Lung (tissue), 12 donors: ENCODE results near the gene SLC22A12. TPM values are rescaled to one million over a fixed set of nuclear protein-coding genes. Genes with fewer than 3 reads are reported as not detected.
A peak's percentile ranks its signal among the peaks of the same experiment; 100 is the strongest.

Source experiments
- ATAC-seq: fragments of 200-7000 bp; cut with Tn5 transposase; one replicate; pipeline ENCODE4 v1.9.1; 2020; ENCODE audit warnings: moderate number of reproducible peaks; ENCODE audit not compliant: insufficient read depth, low FRiP score
- DNase-seq, 3 donors: peaks; one replicate each; pipeline ENCODE4 v3.0.0-alpha.2; 2013 to 2017
- H3K27ac ChIP-seq, 2 donors: one replicate each; pipeline ENCODE4 v1.5.1; 2013; ENCODE audit warnings: mild to moderate bottlenecking in 2 of 2, moderate library complexity in 2 of 2, control low read depth in 1 of 2, inconsistent platforms in 1 of 2, low read depth in 1 of 2, low read length in 1 of 2
- H3K27me3 ChIP-seq, 3 donors: one replicate each; pipeline ENCODE4 v1.5.1; 2013; ENCODE audit warnings: low read length in 2 of 3; ENCODE audit not compliant: control insufficient read depth in 3 of 3, insufficient read depth in 3 of 3
- H3K36me3 ChIP-seq, 4 donors: one replicate each; pipeline ENCODE4 v1.5.1; 2013; ENCODE audit warnings: low read length in 4 of 4, mild to moderate bottlenecking in 1 of 4, moderate library complexity in 1 of 4; ENCODE audit not compliant: control insufficient read depth in 4 of 4, insufficient read depth in 4 of 4
- H3K4me1 ChIP-seq, 5 donors: one replicate each; pipeline ENCODE4 v1.5.1; 2013; ENCODE audit warnings: low read length in 5 of 5, mild to moderate bottlenecking in 2 of 5, moderate library complexity in 1 of 5; ENCODE audit not compliant: control insufficient read depth in 5 of 5, insufficient read depth in 5 of 5
- H3K4me3 ChIP-seq: one replicate; pipeline ENCODE4 v1.5.1; 2013; ENCODE audit warnings: mild to moderate bottlenecking, control low read depth, moderate library complexity
- H3K9ac ChIP-seq, 2 donors: one replicate each; pipeline ENCODE4 v1.5.1; 2013; ENCODE audit warnings: low read length in 2 of 2, control low read depth in 1 of 2; ENCODE audit not compliant: insufficient read depth in 1 of 2
- H3K9me3 ChIP-seq, 4 donors: one replicate each; pipeline ENCODE4 v1.5.1; 2013; ENCODE audit warnings: low read length in 3 of 4, mild to moderate bottlenecking in 1 of 4, moderate library complexity in 1 of 4; ENCODE audit not compliant: control insufficient read depth in 4 of 4, insufficient read depth in 3 of 4
- WGBS, 2 donors: extraction: QIAGEN DNeasy Blood & Tissue Kit; methylation state at CpG; one replicate each; pipeline ENCODE4 v1.1.7; 2013; 5-methylcytosine and 5-hydroxymethylcytosine counted together
- polyA plus RNA-seq, 2 donors: library from polyadenylated mRNA; stranded (reverse); fragments of 200-250 nt; gene quantifications; one replicate each; pipeline ENCODE4 v1.2.1, GENCODE V29; 2013
- total RNA-seq, 2 donors: library from RNA; depleted of rRNA in 1 of 2; stranded (reverse); fragments of >200 nt in 1 of 2; gene quantifications; one replicate each; pipeline ENCODE4 v1.2.1, GENCODE V29; 2014 to 2021
- TF ChIP-seq, protein P1 (sequence below): IDR thresholded peaks from 2 replicates; pipeline ENCODE4 v1.5.1; 2012; ENCODE audit warnings: mild to moderate bottlenecking; ENCODE audit errors: control extremely low read depth, extremely low read depth
- donor health status: control.
- donor health status: control.
- donor health status: Bipolar disorder and iron deficiency.
- donor health status: healthy.
- donor health status: DM: yes; HTN: yes; CAD: no.

SLC22A12 gene
- total and polyA plus RNA-seq, 4 donors = not detected

DNA sequence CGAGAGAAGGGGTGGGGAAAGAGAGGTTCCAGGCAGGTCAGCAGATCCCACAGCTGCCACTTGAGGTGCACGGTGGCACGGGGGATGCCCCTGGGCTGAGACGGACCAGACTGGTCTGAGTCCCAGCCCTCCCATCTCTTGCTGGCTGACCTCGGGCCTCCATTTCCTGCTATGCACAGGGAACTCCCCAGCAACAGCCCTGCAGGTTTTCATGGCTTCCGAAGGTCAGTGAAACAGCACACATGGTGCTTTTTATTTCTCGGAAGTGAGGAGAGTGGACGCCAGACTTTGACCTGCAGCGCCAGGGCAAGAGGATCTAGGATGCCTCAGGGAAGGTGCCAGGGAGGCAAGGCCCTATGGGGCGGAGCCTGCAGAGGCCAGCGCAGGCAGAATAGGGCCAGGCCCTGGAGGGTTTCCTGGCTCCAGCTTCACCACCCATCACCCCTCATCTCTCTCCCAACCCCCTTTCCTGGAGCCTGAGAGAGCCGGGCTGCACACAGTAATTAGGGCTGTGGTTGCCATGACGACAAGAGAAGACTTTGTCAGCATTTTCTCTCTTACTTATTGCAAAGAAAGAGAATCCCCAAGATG lies 29.5 kb downstream of the SLC22A12 start:
- peak overlapping the region in 1 of 2 donors; percentile 28 for H3K27ac ChIP-seq
- no peak for ATAC-seq

GRCh38 chr11:64621283-64622019 lies 30.4 kb downstream of the SLC22A12 start:
- Histone ChIP-seq H3K4me1 (peaks cover 0 to 40% (median 26%) of the 10 kb centered on the region in 5 donors), H3K27ac (no peak overlapping the region), H3K9me3 (no peaks in the 10 kb centered on the region), H3K4me3 (no peak overlapping the region), H3K27me3 (no peaks in the 10 kb centered on the region), H3K9ac (peak overlapping the region; percentile 25 to 82), H3K36me3 (peaks cover 0 to 6% (median 2%) of the 10 kb centered on the region in 4 donors)
- 72 to 74% methylated on average over 5 of the region's 5 CpGs for whole genome bisulfite sequencing, 2 donors
- TF ChIP-seq, protein P1, sequence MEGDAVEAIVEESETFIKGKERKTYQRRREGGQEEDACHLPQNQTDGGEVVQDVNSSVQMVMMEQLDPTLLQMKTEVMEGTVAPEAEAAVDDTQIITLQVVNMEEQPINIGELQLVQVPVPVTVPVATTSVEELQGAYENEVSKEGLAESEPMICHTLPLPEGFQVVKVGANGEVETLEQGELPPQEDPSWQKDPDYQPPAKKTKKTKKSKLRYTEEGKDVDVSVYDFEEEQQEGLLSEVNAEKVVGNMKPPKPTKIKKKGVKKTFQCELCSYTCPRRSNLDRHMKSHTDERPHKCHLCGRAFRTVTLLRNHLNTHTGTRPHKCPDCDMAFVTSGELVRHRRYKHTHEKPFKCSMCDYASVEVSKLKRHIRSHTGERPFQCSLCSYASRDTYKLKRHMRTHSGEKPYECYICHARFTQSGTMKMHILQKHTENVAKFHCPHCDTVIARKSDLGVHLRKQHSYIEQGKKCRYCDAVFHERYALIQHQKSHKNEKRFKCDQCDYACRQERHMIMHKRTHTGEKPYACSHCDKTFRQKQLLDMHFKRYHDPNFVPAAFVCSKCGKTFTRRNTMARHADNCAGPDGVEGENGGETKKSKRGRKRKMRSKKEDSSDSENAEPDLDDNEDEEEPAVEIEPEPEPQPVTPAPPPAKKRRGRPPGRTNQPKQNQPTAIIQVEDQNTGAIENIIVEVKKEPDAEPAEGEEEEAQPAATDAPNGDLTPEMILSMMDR = no peak
- ATAC-seq (no peak), DNase-seq (no peak)

More for the DNA sequence above, 29.5 kb downstream of the SLC22A12 start:
- H3K4me1 ChIP-seq = peaks cover 0 to 40% (median 26%) of the 10 kb centered on the region in 5 donors
- no peak overlapping the region for H3K4me3 ChIP-seq
- H3K9me3 ChIP-seq = no peaks in the 10 kb centered on the region
- 50 to 60% methylated on average over 13 of the region's 13 CpGs for WGBS, 2 donors
- TF ChIP-seq, protein P1 = no peak
- peaks cover 0 to 14% (median 2%) of the 10 kb centered on the region in 4 donors for H3K36me3 ChIP-seq
- peak; percentile 91 to 98 (median 97) for DNase-seq
- no peaks in the 10 kb centered on the region for H3K27me3 ChIP-seq
- peak overlapping the region; percentile 5 to 44 for H3K9ac ChIP-seq

GRCh38 chr11:64622681-64623080 lies 31.7 kb downstream of the SLC22A12 start:
- TF ChIP-seq, protein P1 = no peak
- peaks cover 0 to 40% (median 26%) of the 10 kb centered on the region in 5 donors for H3K4me1 ChIP-seq
- no peak overlapping the region for H3K27ac ChIP-seq
- H3K36me3 ChIP-seq = peaks cover 0 to 6% (median 2%) of the 10 kb centered on the region in 4 donors
- no peaks in the 10 kb centered on the region for H3K27me3 ChIP-seq
- H3K9me3 ChIP-seq = no peaks in the 10 kb centered on the region
- WGBS, 2 donors = 96% methylated on average over 19 of the region's 19 CpGs
- H3K9ac ChIP-seq = no peak overlapping the region
- ATAC-seq (no peak), DNase-seq (no peak)
- no peak overlapping the region for H3K4me3 ChIP-seq
